ENCODE measurements around the gene EYA4.

GRCh38 chr6:133309579-133309978 is 68.4 kb downstream of the EYA4 start:
- TF ChIP-seq, protein P1, sequence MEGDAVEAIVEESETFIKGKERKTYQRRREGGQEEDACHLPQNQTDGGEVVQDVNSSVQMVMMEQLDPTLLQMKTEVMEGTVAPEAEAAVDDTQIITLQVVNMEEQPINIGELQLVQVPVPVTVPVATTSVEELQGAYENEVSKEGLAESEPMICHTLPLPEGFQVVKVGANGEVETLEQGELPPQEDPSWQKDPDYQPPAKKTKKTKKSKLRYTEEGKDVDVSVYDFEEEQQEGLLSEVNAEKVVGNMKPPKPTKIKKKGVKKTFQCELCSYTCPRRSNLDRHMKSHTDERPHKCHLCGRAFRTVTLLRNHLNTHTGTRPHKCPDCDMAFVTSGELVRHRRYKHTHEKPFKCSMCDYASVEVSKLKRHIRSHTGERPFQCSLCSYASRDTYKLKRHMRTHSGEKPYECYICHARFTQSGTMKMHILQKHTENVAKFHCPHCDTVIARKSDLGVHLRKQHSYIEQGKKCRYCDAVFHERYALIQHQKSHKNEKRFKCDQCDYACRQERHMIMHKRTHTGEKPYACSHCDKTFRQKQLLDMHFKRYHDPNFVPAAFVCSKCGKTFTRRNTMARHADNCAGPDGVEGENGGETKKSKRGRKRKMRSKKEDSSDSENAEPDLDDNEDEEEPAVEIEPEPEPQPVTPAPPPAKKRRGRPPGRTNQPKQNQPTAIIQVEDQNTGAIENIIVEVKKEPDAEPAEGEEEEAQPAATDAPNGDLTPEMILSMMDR (IDR thresholded peaks at IDR 0.05), result no peak
- no peak for TF ChIP-seq POLR2AphosphoS5 (IDR thresholded peaks at IDR 0.05)
- TF ChIP-seq POLR2A (IDR thresholded peaks at IDR 0.05), result no peak
- no peak for TF ChIP-seq EP300 (IDR thresholded peaks at IDR 0.05)
